Stimulated activated effector memory CD8-positive, alpha-beta T cell treated with anti-CD3 and anti-CD28 coated beads, Interleukin-12 subunit alpha, Interleukin-12 subunit beta, amount 100 ng/mL, for 72 hours (primary cell): Measurements from ENCODE around the gene CNTNAP1.
"Not testable (repeated sequence)": the region's sequence is repeated elsewhere in the genome, so short reads cannot be mapped to it uniquely, and the experiment has no call there.

Experiments
- ATAC-seq: fragments of 150-1000 bp; cut with Tn5 transposase; 2 replicates; pipeline ENCODE4 v1.10.0; 2021
- DNase-seq, 2 donors: peaks; one replicate each; pipeline ENCODE4 v3.0.0; 2021 to 2022; ENCODE audit warnings: low spot score in 2 of 2
- H3K27ac Mint-ChIP-seq: one replicate; pipeline ENCODE4 v1.8.0; 2022; ENCODE audit warnings: mild to moderate bottlenecking, mixed read lengths
- H3K36me3 Mint-ChIP-seq: one replicate; pipeline ENCODE4 v1.8.0; 2022; ENCODE audit warnings: mild to moderate bottlenecking, mixed read lengths
- H3K4me1 Mint-ChIP-seq: one replicate; pipeline ENCODE4 v1.8.0; 2022; ENCODE audit warnings: mixed read lengths
- H3K4me3 Mint-ChIP-seq: one replicate; pipeline ENCODE4 v1.8.0; 2022; ENCODE audit warnings: mild to moderate bottlenecking, mixed read lengths
- H3K9me3 Mint-ChIP-seq: one replicate; pipeline ENCODE4 v1.8.0; 2022; ENCODE audit warnings: mixed read lengths

The CNTNAP1 gene

GRCh38 chr17:42723636-42724035 lies 41.3 kb downstream of the CNTNAP1 start:
- Mint-ChIP-seq H3K27ac (no peak overlapping the region), H3K36me3 (peaks cover 99% of the 10 kb centered on the region), H3K9me3 (no peaks in the 10 kb centered on the region), H3K4me3 (no peak overlapping the region), H3K4me1 (no peaks in the 10 kb centered on the region)
- ATAC-seq, result no peak
- no peak for DNase-seq

DNA sequence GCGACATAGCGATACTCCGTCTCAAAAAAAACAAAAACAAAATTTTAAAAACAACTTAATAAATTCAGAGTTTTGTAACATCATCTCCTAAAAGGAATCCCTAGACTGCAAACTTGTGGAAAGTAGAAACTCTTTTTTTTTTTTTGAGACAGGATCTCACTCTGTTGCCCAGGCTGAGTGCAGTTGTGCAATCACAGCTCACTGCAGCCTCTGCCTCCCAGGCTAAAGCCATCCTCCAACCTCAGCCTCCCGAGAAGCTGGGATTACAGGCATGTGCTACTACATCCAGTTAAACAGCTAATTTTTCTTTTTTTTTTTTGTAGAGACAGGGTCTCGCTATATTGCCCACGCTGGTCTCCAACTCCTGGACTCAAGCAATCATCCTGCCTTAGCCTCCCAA lies 42.8 kb downstream of the CNTNAP1 start:
- H3K9me3 Mint-ChIP-seq, result no peaks in the 10 kb centered on the region
- ATAC-seq (no peak), DNase-seq (no peak)
- no peaks in the 10 kb centered on the region for H3K4me1 Mint-ChIP-seq
- no peak overlapping the region for H3K27ac Mint-ChIP-seq
- H3K36me3 Mint-ChIP-seq, result peaks cover 100% of the 10 kb centered on the region
- H3K4me3 Mint-ChIP-seq, result no peak overlapping the region

DNA sequence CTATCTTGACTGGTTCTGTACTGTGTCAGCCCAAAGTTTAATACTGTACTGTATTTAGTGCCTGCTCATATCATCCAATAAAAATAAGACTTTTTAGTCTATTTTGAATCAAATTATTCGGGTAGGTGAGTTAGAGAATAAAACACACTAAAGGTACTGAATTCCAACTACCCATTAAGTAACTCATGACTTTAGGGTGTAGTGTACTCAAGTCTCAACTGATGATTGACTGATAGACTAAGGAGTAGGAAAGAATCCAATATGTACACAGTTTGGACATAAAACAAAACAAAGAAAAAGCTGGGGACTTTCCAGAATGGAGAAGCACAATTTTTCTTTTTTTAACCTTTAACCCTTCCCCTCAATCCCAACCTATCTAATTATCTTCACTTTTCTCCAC lies 58.4 kb downstream of the CNTNAP1 start:
- no peak for ATAC-seq
- no peak overlapping the region for H3K27ac Mint-ChIP-seq
- H3K4me3 Mint-ChIP-seq, result no peak overlapping the region
- no peaks in the 10 kb centered on the region for H3K9me3 Mint-ChIP-seq
- peaks cover 8% of the 10 kb centered on the region for H3K4me1 Mint-ChIP-seq
- no peak for DNase-seq
- peaks cover 25% of the 10 kb centered on the region for H3K36me3 Mint-ChIP-seq

DNA sequence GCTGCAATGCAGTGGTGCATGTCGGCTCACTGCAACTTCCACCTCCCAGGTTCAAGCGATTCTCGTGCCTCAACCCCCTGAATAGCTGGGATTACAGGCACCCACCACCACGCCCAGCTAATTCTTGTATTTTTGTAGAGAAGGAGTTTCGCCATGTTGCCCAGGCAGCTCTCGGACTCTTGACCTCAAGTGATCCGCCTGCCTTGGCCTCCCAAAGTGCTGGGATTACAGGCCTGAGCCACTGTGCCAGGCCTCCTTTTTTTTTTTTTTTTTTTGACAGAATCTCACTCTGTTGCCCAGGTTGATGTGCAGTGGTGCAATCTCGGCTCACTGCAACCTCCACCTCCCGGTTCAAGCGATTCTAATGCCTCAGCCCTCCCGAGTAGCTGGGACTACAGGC lies 60.6 kb downstream of the CNTNAP1 start:
- not testable (repeated sequence) for H3K4me1 Mint-ChIP-seq, DNase-seq, H3K27ac Mint-ChIP-seq, H3K4me3 Mint-ChIP-seq, H3K9me3 Mint-ChIP-seq, ATAC-seq
- H3K36me3 Mint-ChIP-seq, result peaks cover 18% of the 10 kb centered on the region

DNA sequence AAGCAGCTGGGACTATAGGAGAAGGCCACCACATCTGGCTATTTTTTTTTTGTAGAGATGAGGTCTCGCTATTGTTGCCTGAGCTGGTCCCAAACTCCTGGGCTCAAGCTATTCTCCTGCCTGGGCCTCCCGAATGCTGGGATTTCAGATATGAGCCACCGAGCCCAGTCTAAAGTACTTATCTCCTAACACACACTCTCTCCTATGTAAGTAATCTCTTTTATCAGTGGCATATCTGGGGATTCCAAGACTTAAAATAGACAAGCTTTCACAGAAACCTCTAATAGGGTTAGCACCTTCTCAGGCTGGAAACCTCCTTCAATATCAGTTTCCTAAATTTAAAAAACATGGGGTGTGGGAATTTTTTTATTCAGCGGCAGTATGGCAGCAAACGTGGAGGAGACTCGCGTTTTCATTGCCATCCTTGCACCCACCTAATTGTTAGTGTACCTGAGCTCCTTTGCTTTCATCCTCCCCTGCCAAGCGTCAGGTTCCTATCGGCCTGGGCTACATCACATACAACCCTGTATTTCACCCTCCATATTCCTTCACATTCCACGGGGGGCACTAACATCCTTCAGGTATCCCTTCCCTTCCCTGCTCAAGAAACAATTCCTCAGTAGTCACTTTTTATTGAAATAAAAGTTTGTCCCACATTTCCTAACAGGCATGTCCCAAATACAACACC lies 61.4 kb downstream of the CNTNAP1 start:
- peak overlapping the region; percentile 94 for H3K27ac Mint-ChIP-seq
- H3K4me3 Mint-ChIP-seq, result peak overlapping the region; percentile 87
- no peak for ATAC-seq
- DNase-seq, result no peak
- peaks cover 8% of the 10 kb centered on the region for H3K4me1 Mint-ChIP-seq
- no peaks in the 10 kb centered on the region for H3K9me3 Mint-ChIP-seq
- peaks cover 18% of the 10 kb centered on the region for H3K36me3 Mint-ChIP-seq

GRCh38 chr17:42744283-42744805 lies 62.0 kb downstream of the CNTNAP1 start:
- H3K4me3 Mint-ChIP-seq, result peak overlapping the region; percentile 87
- no peak for DNase-seq
- H3K36me3 Mint-ChIP-seq, result peaks cover 18% of the 10 kb centered on the region
- H3K9me3 Mint-ChIP-seq, result no peaks in the 10 kb centered on the region
- ATAC-seq, result peak; percentile 86
- peaks cover 8% of the 10 kb centered on the region for H3K4me1 Mint-ChIP-seq
- H3K27ac Mint-ChIP-seq, result peak overlapping the region; percentile 94

GRCh38 chr17:42744806-42745617 lies 62.7 kb downstream of the CNTNAP1 start, which contains the start of gene EZH1:
Gene EZH1, minus strand, starts transcription at chr17:42745040. Its CDS starts 16,099 bp downstream, at chr17:42728941.
- Mint-ChIP-seq H3K36me3 (peaks cover 18% of the 10 kb centered on the region), H3K4me3 (peak within 1 kb of the TSS; percentile 87), H3K4me1 (peaks cover 8% of the 10 kb centered on the region), H3K9me3 (no peaks in the 10 kb centered on the region), H3K27ac (peak within 1 kb of the TSS; percentile 94)
- peak; percentile 95 for ATAC-seq
- DNase-seq, result peak; percentile 94 to 96

DNA sequence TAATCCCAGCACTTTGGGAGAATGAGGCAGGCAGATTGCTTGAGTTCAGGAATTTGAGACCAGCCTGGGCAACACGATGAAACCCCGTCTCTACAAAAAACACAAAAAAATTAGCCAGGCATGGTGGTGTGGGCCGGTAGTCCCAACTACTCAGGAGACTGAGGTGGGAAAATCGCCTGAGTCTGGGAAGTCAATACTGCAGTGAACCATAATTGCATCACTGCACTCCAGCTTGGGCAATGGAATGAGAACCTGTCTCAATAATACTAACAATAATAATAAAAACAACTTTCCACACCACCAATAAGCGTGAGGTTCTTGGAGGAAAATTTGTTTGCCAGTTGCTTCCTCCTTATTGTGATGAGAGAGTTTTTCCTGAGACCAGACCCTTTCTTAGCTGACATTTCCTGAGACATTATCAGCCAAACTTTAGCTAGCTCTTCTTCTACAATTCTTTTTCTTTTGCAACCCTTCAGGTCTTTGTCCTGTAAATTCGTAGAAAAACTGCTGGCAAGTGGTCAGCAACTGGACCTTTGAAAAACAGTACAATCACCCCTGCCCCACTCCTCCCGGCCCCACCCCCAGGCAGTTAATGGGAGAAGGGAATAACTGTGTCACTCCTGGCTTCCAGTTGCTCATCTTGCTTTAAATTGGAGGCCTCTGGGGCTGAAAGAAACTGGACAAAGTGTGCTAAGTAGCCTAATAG lies 66.0 kb downstream of the CNTNAP1 start:
- ATAC-seq, result no peak
- no peak for DNase-seq
- peaks cover 8% of the 10 kb centered on the region for H3K4me1 Mint-ChIP-seq
- no peaks in the 10 kb centered on the region for H3K9me3 Mint-ChIP-seq
- no peak overlapping the region for H3K27ac Mint-ChIP-seq
- H3K4me3 Mint-ChIP-seq, result no peak overlapping the region
- peaks cover 18% of the 10 kb centered on the region for H3K36me3 Mint-ChIP-seq

GRCh38 chr17:42748908-42749798 lies 66.8 kb downstream of the CNTNAP1 start:
- H3K36me3 Mint-ChIP-seq, result peaks cover 12% of the 10 kb centered on the region
- DNase-seq, result no peak
- ATAC-seq, result no peak
- H3K27ac Mint-ChIP-seq, result no peak overlapping the region
- no peaks in the 10 kb centered on the region for H3K9me3 Mint-ChIP-seq
- H3K4me1 Mint-ChIP-seq, result peaks cover 2% of the 10 kb centered on the region
- no peak overlapping the region for H3K4me3 Mint-ChIP-seq
